Liver (tissue), 9 donors: ENCODE data around the gene NAPSA. TPM values are rescaled to one million over a fixed set of nuclear protein-coding genes. Genes with fewer than 3 reads are reported as not detected.

Source experiments
- DNase-seq: peaks from one replicate; pipeline ENCODE4 v3.0.0-alpha.2; 2017; ENCODE audit warnings: low spot score
- H3K27ac ChIP-seq, 2 donors: one replicate each; pipeline ENCODE4 v1.7.0; 2013; ENCODE audit warnings: inconsistent platforms in 2 of 2, low read length in 2 of 2, control low read depth in 1 of 2, low read depth in 1 of 2, mild to moderate bottlenecking in 1 of 2
- H3K27me3 ChIP-seq, 4 donors: one replicate each; pipeline versions ENCODE4 v1.6.1 to v1.7.0; 2013; ENCODE audit warnings: low read length in 3 of 4, inconsistent platforms in 1 of 4, mild to moderate bottlenecking in 1 of 4, moderate library complexity in 1 of 4; ENCODE audit not compliant: control insufficient read depth in 4 of 4, insufficient read depth in 4 of 4
- H3K36me3 ChIP-seq, 4 donors: one replicate each; pipeline versions ENCODE4 v1.6.1 to v1.7.0; 2013; ENCODE audit warnings: low read length in 3 of 4, mild to moderate bottlenecking in 3 of 4, low read depth in 1 of 4, moderate library complexity in 1 of 4; ENCODE audit not compliant: control insufficient read depth in 4 of 4, insufficient read depth in 3 of 4
- H3K4me1 ChIP-seq, 4 donors: one replicate each; pipeline versions ENCODE4 v1.6.1 to v1.7.0; 2013; ENCODE audit warnings: low read length in 3 of 4, mild to moderate bottlenecking in 3 of 4, moderate library complexity in 1 of 4; ENCODE audit not compliant: control insufficient read depth in 4 of 4, insufficient read depth in 4 of 4
- H3K4me3 ChIP-seq, 3 donors: one replicate each; pipeline versions ENCODE4 v1.6.1 to v1.7.0; 2013; ENCODE audit warnings: low read length in 3 of 3, control low read depth in 1 of 3, low read depth in 1 of 3, mild to moderate bottlenecking in 1 of 3
- H3K9ac ChIP-seq, 2 donors: one replicate each; pipeline ENCODE4 v1.7.0; 2013; ENCODE audit warnings: low read length in 2 of 2, mild to moderate bottlenecking in 2 of 2, moderate library complexity in 2 of 2, control low read depth in 1 of 2, low read depth in 1 of 2
- H3K9me3 ChIP-seq, 4 donors: one replicate each; pipeline versions ENCODE4 v1.6.1 to v1.7.0; 2013; ENCODE audit warnings: low read length in 3 of 4; ENCODE audit not compliant: control insufficient read depth in 4 of 4
- ATF3 ChIP-seq: IDR thresholded peaks from 2 replicates; pipeline ENCODE4 v1.6.1; 2016; ENCODE audit warnings: antibody characterized with exemption
- CTCF ChIP-seq: fragments of 150-350 bp; IDR thresholded peaks from 2 replicates; pipeline ENCODE4 v1.5.1; 2017; ENCODE audit warnings: improper control_type of control experiment, low read depth, low read length; ENCODE audit not compliant: missing input control
- EGR1 ChIP-seq, 2 donors: IDR thresholded peaks; 2 replicates each; pipeline ENCODE4 v1.6.1; 2016 to 2018; ENCODE audit warnings: antibody characterized with exemption in 2 of 2, low read depth in 2 of 2
- FOXA1 ChIP-seq: IDR thresholded peaks from 2 replicates; pipeline ENCODE4 v1.6.1; 2016; ENCODE audit warnings: antibody characterized with exemption
- FOXA2 ChIP-seq: IDR thresholded peaks from 2 replicates; pipeline ENCODE4 v1.6.1; 2016; ENCODE audit warnings: antibody characterized with exemption
- GABPA ChIP-seq, 2 donors: IDR thresholded peaks in 1 of 2; conservative IDR thresholded peaks in 1 of 2; 2 replicates each; pipeline ENCODE4 v1.6.1; 2016; ENCODE audit warnings: antibody characterized with exemption in 2 of 2, mild to moderate bottlenecking in 1 of 2, moderate library complexity in 1 of 2
- HNF4G ChIP-seq: IDR thresholded peaks from 2 replicates; pipeline ENCODE4 v1.6.1; 2016; ENCODE audit warnings: antibody characterized with exemption
- JUND ChIP-seq, 2 donors: IDR thresholded peaks; 2 replicates each; pipeline ENCODE4 v1.6.1; 2016; ENCODE audit warnings: antibody characterized with exemption in 2 of 2
- MAX ChIP-seq: IDR thresholded peaks from 2 replicates; pipeline ENCODE4 v1.6.1; 2016; ENCODE audit warnings: antibody characterized with exemption
- NR2F2 ChIP-seq: IDR thresholded peaks from 2 replicates; pipeline ENCODE4 v1.6.1; 2016; ENCODE audit warnings: antibody characterized with exemption
- RAD21 ChIP-seq, 2 donors: IDR thresholded peaks; 2 replicates each; pipeline ENCODE4 v1.6.1; 2016; ENCODE audit warnings: antibody characterized with exemption in 2 of 2, mild to moderate bottlenecking in 2 of 2
- REST ChIP-seq: IDR thresholded peaks from 2 replicates; pipeline ENCODE4 v1.6.1; 2016; ENCODE audit warnings: antibody characterized with exemption, mild to moderate bottlenecking
- RXRA ChIP-seq, 2 donors: IDR thresholded peaks; 2 replicates each; pipeline ENCODE4 v1.6.1; 2017 to 2018; ENCODE audit warnings: antibody characterized with exemption in 2 of 2, mild to moderate bottlenecking in 1 of 2
- TAF1 ChIP-seq: conservative IDR thresholded peaks from 2 replicates; pipeline ENCODE4 v1.6.1; 2016; ENCODE audit warnings: antibody characterized with exemption, mild to moderate bottlenecking
- YY1 ChIP-seq: IDR thresholded peaks from 2 replicates; pipeline ENCODE4 v1.6.1; 2016; ENCODE audit warnings: antibody characterized with exemption, mild to moderate bottlenecking
- ZBTB33 ChIP-seq: IDR thresholded peaks from 2 replicates; pipeline ENCODE4 v1.6.1; 2016; ENCODE audit warnings: antibody characterized with exemption
- WGBS: extraction: QIAGEN DNeasy Blood & Tissue Kit; methylation state at CpG from one replicate; pipeline ENCODE4 v1.1.7; 2013; 5-methylcytosine and 5-hydroxymethylcytosine counted together
- polyA plus RNA-seq, 2 donors: library from polyadenylated mRNA; stranded (reverse) in 1 of 2; unstranded in 1 of 2; fragments of 200-250 nt in 1 of 2; fragments of >200 nt in 1 of 2; fragmentation: Nextera tagmentation in 1 of 2; extraction: Ambion mirVana in 1 of 2; gene quantifications; one replicate each; pipeline versions ENCODE4 v1.2.1 to v1.2.3, GENCODE V29; 2013 to 2015
- total RNA-seq, 2 donors: library from RNA; depleted of rRNA; stranded (reverse); fragments of >200 nt; gene quantifications; one replicate each; pipeline ENCODE4 v1.2.3, GENCODE V29; 2014
- donor health status: healthy.
- donor health status: healthy.
- donor health status: healthy.
- donor health status: healthy.
- donor health status: healthy.

Gene NAPSA
- total and polyA plus RNA-seq, 4 donors, result 0.28 to 0.74 (median 0.54) TPM

- 99% methylated on average over 17 of the region's 17 CpGs for WGBS
- Histone ChIP-seq H3K27me3 (no peaks in the 10 kb centered on the region), H3K27ac (no peak overlapping the region), H3K9me3 (no peaks in the 10 kb centered on the region), H3K36me3 (peaks cover 0 to 6% (median 1%) of the 10 kb centered on the region in 4 donors), H3K4me1 (no peaks in the 10 kb centered on the region), H3K9ac (no peak overlapping the region), H3K4me3 (no peak overlapping the region)
- no peak for DNase-seq
- no peak for TF ChIP-seq GABPA (IDR thresholded peaks at IDR 0.05 in 1 of 2, conservative IDR thresholded peaks at IDR 0.05 in 1 of 2)
- TF ChIP-seq CTCF, result no peak
- TF ChIP-seq MAX, result no peak
- TF ChIP-seq NR2F2, result no peak
- no peak for TF ChIP-seq EGR1 (IDR thresholded peaks at IDR 0.05; ENCODE audit: low read depth in 2 of 2)
- no peak for TF ChIP-seq ZBTB33
- no peak for TF ChIP-seq TAF1
- no peak for TF ChIP-seq JUND (IDR thresholded peaks at IDR 0.05)
Observed at GRCh38 chr19:50409347-50409746, 43.9 kb upstream of the NAPSA start.

GRCh38 chr19:50406829-50407228 lies 41.4 kb upstream of the NAPSA start:
- WGBS, result 95% methylated on average over 19 of the region's 19 CpGs
- peaks cover 0 to 10% (median 3%) of the 10 kb centered on the region in 4 donors for H3K36me3 ChIP-seq
- H3K9me3 ChIP-seq, result no peaks in the 10 kb centered on the region
- no peak overlapping the region for H3K4me3 ChIP-seq
- H3K9ac ChIP-seq, result no peak overlapping the region
- no peaks in the 10 kb centered on the region for H3K27me3 ChIP-seq
- DNase-seq, result no peak
- no peak for TF ChIP-seq ATF3
- TF ChIP-seq FOXA1, result no peak
- no peak for TF ChIP-seq HNF4G
- no peak for TF ChIP-seq EGR1 (IDR thresholded peaks at IDR 0.05; ENCODE audit: low read depth in 2 of 2)
- no peak for TF ChIP-seq CTCF
- TF ChIP-seq ZBTB33, result no peak
- TF ChIP-seq YY1, result no peak
- TF ChIP-seq NR2F2, result no peak
- TF ChIP-seq MAX, result no peak
- TF ChIP-seq REST, result no peak
- no peak for TF ChIP-seq GABPA (IDR thresholded peaks at IDR 0.05 in 1 of 2, conservative IDR thresholded peaks at IDR 0.05 in 1 of 2)
- TF ChIP-seq RAD21 (IDR thresholded peaks at IDR 0.05), result no peak
- TF ChIP-seq TAF1, result no peak
- TF ChIP-seq RXRA (IDR thresholded peaks at IDR 0.05), result no peak
- no peak for TF ChIP-seq FOXA2
- no peak overlapping the region for H3K27ac ChIP-seq
- no peaks in the 10 kb centered on the region for H3K4me1 ChIP-seq
